ENCODE results near the gene RBMS3. TPM values are rescaled to one million over a fixed set of nuclear protein-coding genes. Genes with fewer than 3 reads are reported as not detected.

Gene RBMS3
- polyA plus RNA-seq, 1 experiment: 33.4 TPM

GRCh38 chr3:29936766-29937165 lies 655.9 kb downstream of the RBMS3 start:
- TF ChIP-seq CTCF (IDR thresholded peaks at IDR 0.05; ENCODE audit: low read depth, low read length): no peak
- no peak overlapping the region for H3K27ac ChIP-seq (ENCODE audit: low read depth, low read length)
- no peaks in the 10 kb centered on the region for H3K9me3 ChIP-seq (ENCODE audit: control insufficient read depth, insufficient read depth, low read length)
- no peaks in the 10 kb centered on the region for H3K27me3 ChIP-seq (ENCODE audit: control insufficient read depth, insufficient read depth, low read length)
- CTCF ChIA-PET: no interaction called here
- H3K4me3 ChIP-seq (ENCODE audit: low read depth, low read length): no peak overlapping the region
- DNase-seq (ENCODE audit: low read depth, low spot score): no peak
- POLR2A ChIA-PET: no interaction called here

- ChIA-PET POLR2A (no interaction called here), CTCF (no interaction called here)
- Histone ChIP-seq H3K27me3 (ENCODE audit: control insufficient read depth, insufficient read depth, low read length) (no peaks in the 10 kb centered on the region), H3K4me3 (ENCODE audit: low read depth, low read length) (no peak overlapping the region), H3K9me3 (ENCODE audit: control insufficient read depth, insufficient read depth, low read length) (no peaks in the 10 kb centered on the region), H3K27ac (ENCODE audit: low read depth, low read length) (no peak overlapping the region)
- TF ChIP-seq CTCF (IDR thresholded peaks at IDR 0.05; ENCODE audit: low read depth, low read length): no peak
- DNase-seq (ENCODE audit: low read depth, low spot score): no peak
These were observed 656.3 kb downstream of the RBMS3 start for GRCh38 chr3:29937185-29937584.

GRCh38 chr3:29940759-29941323 lies 660.0 kb downstream of the RBMS3 start:
- CTCF ChIA-PET: interaction anchor here (1.3 to 1.4 kb wide), 2 partner anchors 9 to 72 kb away, joined by 4 read pairs; no protein-coding TSS in a partner anchor
- H3K9me3 ChIP-seq (ENCODE audit: control insufficient read depth, insufficient read depth, low read length): no peaks in the 10 kb centered on the region
- H3K27me3 ChIP-seq (ENCODE audit: control insufficient read depth, insufficient read depth, low read length): no peaks in the 10 kb centered on the region
- DNase-seq (ENCODE audit: low read depth, low spot score): no peak
- TF ChIP-seq CTCF (IDR thresholded peaks at IDR 0.05; ENCODE audit: low read depth, low read length): no peak
- H3K27ac ChIP-seq (ENCODE audit: low read depth, low read length): no peak overlapping the region
- POLR2A ChIA-PET: no interaction called here
- no peak overlapping the region for H3K4me3 ChIP-seq (ENCODE audit: low read depth, low read length)

- TF ChIP-seq CTCF (IDR thresholded peaks at IDR 0.05; ENCODE audit: low read depth, low read length): no peak
- no peak for DNase-seq (ENCODE audit: low read depth, low spot score)
- no peaks in the 10 kb centered on the region for H3K27me3 ChIP-seq (ENCODE audit: control insufficient read depth, insufficient read depth, low read length)
- H3K27ac ChIP-seq (ENCODE audit: low read depth, low read length): no peak overlapping the region
- no peaks in the 10 kb centered on the region for H3K9me3 ChIP-seq (ENCODE audit: control insufficient read depth, insufficient read depth, low read length)
- H3K4me3 ChIP-seq (ENCODE audit: low read depth, low read length): no peak overlapping the region
- ChIA-PET CTCF (interaction anchor here (0.6 to 0.7 kb wide), 2 partner anchors 13 to 900 kb away, joined by 3 to 5 read pairs; no protein-coding TSS in a partner anchor), POLR2A (no interaction called here)
These were observed 661.4 kb downstream of the RBMS3 start for GRCh38 chr3:29942297-29942696.

- H3K4me3 ChIP-seq (ENCODE audit: low read depth, low read length): no peak overlapping the region
- H3K27me3 ChIP-seq (ENCODE audit: control insufficient read depth, insufficient read depth, low read length): no peaks in the 10 kb centered on the region
- no peaks in the 10 kb centered on the region for H3K9me3 ChIP-seq (ENCODE audit: control insufficient read depth, insufficient read depth, low read length)
- no peak overlapping the region for H3K27ac ChIP-seq (ENCODE audit: low read depth, low read length)
- POLR2A ChIA-PET: no interaction called here
- CTCF ChIA-PET: no interaction called here
- DNase-seq (ENCODE audit: low read depth, low spot score): no peak
- no peak for TF ChIP-seq CTCF (IDR thresholded peaks at IDR 0.05; ENCODE audit: low read depth, low read length)
These were observed 668.3 kb downstream of the RBMS3 start for GRCh38 chr3:29949131-29949530.

Measured in AG04450 (cell line).